SK-N-SH treated with all-trans-retinoic acid at 6 μM for 48 hours (cell line): ENCODE data around the gene RP2.

ENCODE experiments used
- PPARA ChIP-seq: fragments of 250-450 bp; sonication (Bioruptor Pico); IDR thresholded peaks from 2 replicates; pipeline ENCODE4 v1.5.0; 2020; ENCODE audit warnings: mild to moderate bottlenecking, borderline replicate concordance
- ZFP30 ChIP-seq: fragments of 450-650 bp; formaldehyde crosslinking; IDR thresholded peaks from 2 replicates; pipeline ENCODE4 v1.5.0; 2022; ENCODE audit warnings: mild to moderate bottlenecking, moderate library complexity
- ZNF70 ChIP-seq: fragments of 450-650 bp; formaldehyde crosslinking; IDR thresholded peaks from 2 replicates; pipeline ENCODE4 v1.5.0; 2020; ENCODE audit warnings: mild to moderate bottlenecking, moderate library complexity
- ZNF8 ChIP-seq: fragments of 450-650 bp; formaldehyde crosslinking; IDR thresholded peaks from 2 replicates; pipeline ENCODE4 v1.5.0; 2020; ENCODE audit warnings: mild to moderate bottlenecking, moderate library complexity
- TF ChIP-seq, protein P1 (sequence below): fragments of 250-450 bp; sonication (Bioruptor Pico); IDR thresholded peaks from 2 replicates; pipeline ENCODE4 v1.8.0; 2020; ENCODE audit warnings: mild to moderate bottlenecking, moderate library complexity, borderline replicate concordance

DNA sequence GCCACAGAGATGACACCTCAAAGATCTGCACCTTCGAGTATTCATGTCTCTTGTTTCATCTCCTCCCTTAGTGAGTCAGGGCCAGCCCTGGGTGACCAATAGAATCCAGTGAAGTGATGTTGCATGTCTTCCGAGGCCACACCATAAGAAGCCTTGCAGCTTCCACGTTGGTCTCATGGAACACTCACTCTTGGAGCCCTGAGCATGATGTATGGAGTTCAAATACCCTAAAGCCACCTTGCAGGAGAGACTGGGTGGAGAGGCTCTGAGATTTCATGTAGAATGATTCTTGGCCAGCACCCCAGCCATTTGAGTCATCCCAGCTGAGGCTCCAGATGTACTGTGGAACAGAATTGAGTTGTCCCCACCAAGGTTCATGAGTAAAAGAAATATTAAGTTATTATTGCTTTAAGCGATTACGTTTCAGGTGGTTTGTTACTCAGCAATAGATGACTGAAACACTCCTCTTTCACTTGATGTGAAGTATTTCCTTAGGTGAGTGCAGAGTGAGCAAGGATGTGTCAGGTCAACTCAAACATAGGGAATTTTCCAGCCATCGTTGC is 5.0 kb upstream of the RP2 start:
- no peak for TF ChIP-seq PPARA (CRISPR knock-in tag)
- no peak for TF ChIP-seq ZNF70 (CRISPR knock-in tag)
- no peak for TF ChIP-seq ZFP30 (CRISPR knock-in tag)
- TF ChIP-seq, protein P1, sequence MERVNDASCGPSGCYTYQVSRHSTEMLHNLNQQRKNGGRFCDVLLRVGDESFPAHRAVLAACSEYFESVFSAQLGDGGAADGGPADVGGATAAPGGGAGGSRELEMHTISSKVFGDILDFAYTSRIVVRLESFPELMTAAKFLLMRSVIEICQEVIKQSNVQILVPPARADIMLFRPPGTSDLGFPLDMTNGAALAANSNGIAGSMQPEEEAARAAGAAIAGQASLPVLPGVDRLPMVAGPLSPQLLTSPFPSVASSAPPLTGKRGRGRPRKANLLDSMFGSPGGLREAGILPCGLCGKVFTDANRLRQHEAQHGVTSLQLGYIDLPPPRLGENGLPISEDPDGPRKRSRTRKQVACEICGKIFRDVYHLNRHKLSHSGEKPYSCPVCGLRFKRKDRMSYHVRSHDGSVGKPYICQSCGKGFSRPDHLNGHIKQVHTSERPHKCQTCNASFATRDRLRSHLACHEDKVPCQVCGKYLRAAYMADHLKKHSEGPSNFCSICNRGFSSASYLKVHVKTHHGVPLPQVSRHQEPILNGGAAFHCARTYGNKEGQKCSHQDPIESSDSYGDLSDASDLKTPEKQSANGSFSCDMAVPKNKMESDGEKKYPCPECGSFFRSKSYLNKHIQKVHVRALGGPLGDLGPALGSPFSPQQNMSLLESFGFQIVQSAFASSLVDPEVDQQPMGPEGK (CRISPR knock-in tag), result no peak
- TF ChIP-seq ZNF8 (CRISPR knock-in tag), result no peak
